SK-N-SH (cell line): ENCODE data around the gene XPOT. TPM values are rescaled to one million over a fixed set of nuclear protein-coding genes. Genes with fewer than 3 reads are reported as not detected.

ENCODE experiments used
- CTCF ChIA-PET: fragments of 300-600, 350-600 bp; formaldehyde crosslinking; extraction: SDS; loops from one replicate; lab custom pipeline; 2021; lab: Yijun Ruan, JAX
- POLR2A ChIA-PET: fragments of 350-600 bp; sonication (Branson Sonifier 250); formaldehyde crosslinking; extraction: SDS; loops from one replicate; lab custom pipeline; 2020; ENCODE audit warnings: antibody characterized with exemption, inconsistent platforms; lab: Yijun Ruan, JAX
- DNase-seq: peaks from one replicate; pipeline ENCODE4 v3.0.0; 2012
- H2AFZ ChIP-seq: fragments of 200-600 bp; sonication (generic); 2 replicates; pipeline ENCODE4 v1.8.1; 2016; ENCODE audit warnings: antibody characterized with exemption, mild to moderate bottlenecking, low read depth
- H3F3A ChIP-seq: fragments of 200-600 bp; sonication (generic); replicated peaks from 2 replicates; pipeline ENCODE3; 2016; ENCODE audit warnings: antibody characterized with exemption, mild to moderate bottlenecking; ENCODE audit not compliant: insufficient read depth
- H3K27ac ChIP-seq, 2 experiments: fragments of 200-500 bp in 1 of 2; fragments of 200-600 bp in 1 of 2; sonication (Bioruptor generic) in 1 of 2; sonication (generic), shearing (Covaris generic) in 1 of 2; 2 replicates each; pipeline versions ENCODE4 v1.5.1 to v1.6.1; 2014 to 2016; ENCODE audit warnings: low read depth in 2 of 2, inconsistent platforms in 1 of 2, low read length in 1 of 2, mild to moderate bottlenecking in 1 of 2, mixed read lengths in 1 of 2
- H3K27me3 ChIP-seq: fragments of 200-600 bp; sonication (generic), shearing (Covaris generic); 2 replicates; pipeline ENCODE4 v1.6.1; 2016; ENCODE audit warnings: mixed run types; ENCODE audit not compliant: insufficient read depth
- H3K36me3 ChIP-seq, 2 experiments: fragments of 200-500 bp in 1 of 2; fragments of 200-600 bp in 1 of 2; sonication (Bioruptor generic) in 1 of 2; sonication (generic) in 1 of 2; replicated peaks in 1 of 2; 2 replicates each; pipeline versions ENCODE3 to v1.5.1; 2014 to 2016; ENCODE audit warnings: low read length in 1 of 2, mild to moderate bottlenecking in 1 of 2; ENCODE audit not compliant: insufficient read depth in 2 of 2, control insufficient read depth in 1 of 2
- H3K4me1 ChIP-seq, 2 experiments: fragments of 200-500 bp in 1 of 2; fragments of 200-600 bp in 1 of 2; sonication (Bioruptor generic) in 1 of 2; sonication (generic), shearing (Covaris generic) in 1 of 2; 2 replicates each; pipeline versions ENCODE4 v1.5.1 to v1.6.1; 2014 to 2016; ENCODE audit warnings: low read depth in 1 of 2, low read length in 1 of 2, mixed run types in 1 of 2; ENCODE audit not compliant: insufficient read depth in 2 of 2, control insufficient read depth in 1 of 2
- H3K4me2 ChIP-seq: fragments of 200-600 bp; sonication (generic), shearing (Covaris generic); 2 replicates; pipeline ENCODE4 v1.6.1; 2017; ENCODE audit warnings: mixed run types
- H3K4me3 ChIP-seq, 2 experiments: fragments of 200-500 bp in 1 of 2; fragments of 200-600 bp in 1 of 2; sonication (Bioruptor generic) in 1 of 2; sonication (generic), shearing (Covaris generic) in 1 of 2; 2 replicates each; pipeline versions ENCODE4 v1.5.1 to v1.8.1; 2014 to 2016; ENCODE audit warnings: low read depth in 2 of 2, inconsistent platforms in 1 of 2, low read length in 1 of 2, mild to moderate bottlenecking in 1 of 2, mixed read lengths in 1 of 2, moderate library complexity in 1 of 2
- H3K79me2 ChIP-seq: fragments of 200-600 bp; sonication (generic); 2 replicates; pipeline ENCODE4 v1.8.1; 2017; ENCODE audit warnings: mild to moderate bottlenecking; ENCODE audit not compliant: insufficient read depth
- H3K9ac ChIP-seq: fragments of 200-600 bp; sonication (generic); 2 replicates; pipeline ENCODE4 v1.6.1; 2017; ENCODE audit warnings: mixed run types
- H3K9me2 ChIP-seq: fragments of 200-600 bp; sonication (generic); 2 replicates; pipeline ENCODE4 v1.6.1; 2017; ENCODE audit warnings: mixed run types
- H3K9me3 ChIP-seq: fragments of 200-600 bp; sonication (generic); 2 replicates; pipeline ENCODE4 v1.6.1; 2017; ENCODE audit warnings: mixed run types, mild to moderate bottlenecking, moderate library complexity
- H4K20me1 ChIP-seq: fragments of 200-600 bp; sonication (generic); 2 replicates; pipeline ENCODE4 v1.6.1; 2017; ENCODE audit warnings: mild to moderate bottlenecking, mixed run types; ENCODE audit not compliant: insufficient read depth
- ELF1 ChIP-seq: IDR thresholded peaks from 2 replicates; pipeline ENCODE4 v1.4.0; 2012
- FOXJ3 ChIP-seq: sonication (generic); formaldehyde crosslinking; IDR thresholded peaks from 2 replicates; pipeline ENCODE4 v1.5.1; 2020; ENCODE audit warnings: mild to moderate bottlenecking, missing genetic modification reagents
- FOXM1 ChIP-seq: IDR thresholded peaks from 2 replicates; pipeline ENCODE4 v1.4.0; 2012; ENCODE audit warnings: low read depth, mild to moderate bottlenecking
- GABPA ChIP-seq: IDR thresholded peaks from 2 replicates; pipeline ENCODE4 v1.4.0; 2012; ENCODE audit warnings: low read depth, mild to moderate bottlenecking
- IRF3 ChIP-seq: fragments of 150-350 bp; IDR thresholded peaks from 2 replicates; pipeline ENCODE4 v1.6.1; 2016; ENCODE audit warnings: mild to moderate bottlenecking, low read depth, low read length
- MEF2A ChIP-seq: IDR thresholded peaks from 2 replicates; pipeline ENCODE4 v1.4.0; 2012; ENCODE audit warnings: low read depth, borderline replicate concordance
- NFIC ChIP-seq: IDR thresholded peaks from 2 replicates; pipeline ENCODE4 v1.4.0; 2012; ENCODE audit warnings: borderline replicate concordance
- RCOR1 ChIP-seq: fragments of 150-350 bp; IDR thresholded peaks from 2 replicates; pipeline ENCODE4 v1.6.1; 2017; ENCODE audit warnings: antibody characterized with exemption, low read length
- RFX5 ChIP-seq: IDR thresholded peaks from 2 replicates; pipeline ENCODE4 v1.6.1; 2012; ENCODE audit warnings: mild to moderate bottlenecking, improper control_type of control experiment, low read length
- RXRA ChIP-seq: IDR thresholded peaks from 2 replicates; pipeline ENCODE4 v1.4.0; 2012; ENCODE audit warnings: low read depth, mild to moderate bottlenecking, borderline replicate concordance
- SIN3A ChIP-seq: IDR thresholded peaks from 2 replicates; pipeline ENCODE4 v1.6.1; 2012; ENCODE audit warnings: low read depth, mild to moderate bottlenecking, low read length, moderate library complexity, borderline replicate concordance
- TAF1 ChIP-seq: IDR thresholded peaks from 2 replicates; pipeline ENCODE4 v1.6.1; 2012; ENCODE audit warnings: low read depth, mild to moderate bottlenecking, low read length, moderate library complexity, borderline replicate concordance
- USF1 ChIP-seq: IDR thresholded peaks from 2 replicates; pipeline ENCODE4 v1.4.0; 2012; ENCODE audit warnings: low read depth, borderline replicate concordance
- WGBS: methylation state at CpG from one replicate; pipeline ENCODE4 v1.1.6; 2017; ENCODE audit warnings: low lambda C conversion rate; 5-methylcytosine and 5-hydroxymethylcytosine counted together
- polyA plus RNA-seq, 3 experiments: library from polyadenylated mRNA; depleted of rRNA; stranded (reverse); fragments of >200 nt; gene quantifications; 2 replicates each; pipeline ENCODE4 v1.2.3, GENCODE V29; 2012
- TF ChIP-seq, protein P1 (sequence below): IDR thresholded peaks from 2 replicates; pipeline ENCODE4 v1.4.0; 2012; ENCODE audit warnings: low read depth, borderline replicate concordance

XPOT gene
- polyA plus RNA-seq, 1 of the 3 experiments (the other 2 are of a cell fraction), result 25.6 TPM

- Histone ChIP-seq H3K27me3 (no peaks in the 10 kb centered on the region), H3K9me2 (no peaks in the 10 kb centered on the region), H3K27ac (no peak overlapping the region), H2AFZ (no peak overlapping the region), H3K9me3 (no peaks in the 10 kb centered on the region), H3K4me1 (peaks cover 11 to 20% of the 10 kb centered on the region in 2 experiments; a peak in 3 of 4 replicates), H3K9ac (no peak overlapping the region), H3K4me3 (no peak overlapping the region), H3K4me2 (no peak overlapping the region), H3K36me3 (peaks cover 21 to 27% of the 10 kb centered on the region in 2 experiments), H3F3A (peaks cover 14% of the 10 kb centered on the region), H4K20me1 (peaks cover 14% of the 10 kb centered on the region; the same call in 1 of the 2 replicates), H3K79me2 (peaks cover 94% of the 10 kb centered on the region)
- 89% methylated on average over 1 of the region's 1 CpG for WGBS
- TF ChIP-seq FOXJ3, result no peak
- no peak for TF ChIP-seq RFX5
- no peak for TF ChIP-seq IRF3
- no peak for TF ChIP-seq TAF1
- TF ChIP-seq USF1, result no peak
- ChIA-PET CTCF (interaction anchor here (0.9 to 1.8 kb wide), 2 partner anchors 94 to 241 kb away, joined by 3 to 4 read pairs; no protein-coding TSS in a partner anchor), POLR2A (no interaction called here)
- no peak for DNase-seq
Measured at GRCh38 chr12:64455506-64455905, 51.3 kb downstream of the XPOT start.

DNA sequence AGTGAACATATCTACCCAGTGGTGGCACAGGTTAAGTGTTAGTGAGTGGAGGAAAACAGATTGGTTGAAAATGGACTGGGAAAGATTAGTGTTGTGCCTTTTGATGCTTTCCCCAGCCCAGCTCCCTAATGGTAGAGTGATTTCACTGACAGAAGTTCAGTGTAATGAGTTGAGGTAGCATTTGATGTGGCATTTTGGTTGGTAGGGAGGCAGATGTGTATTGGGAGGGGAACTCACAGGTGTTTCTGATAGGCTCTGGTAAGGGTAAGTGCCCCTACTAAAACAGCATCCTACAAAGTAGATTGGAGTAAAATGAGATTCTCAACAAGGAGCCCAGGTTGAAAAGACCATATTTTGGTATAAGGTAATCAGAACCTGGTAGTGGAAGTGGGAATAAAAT, 51.9 kb downstream of the XPOT start:
- no peak for DNase-seq
- CTCF ChIA-PET, result no interaction called here
- H3K27ac ChIP-seq, result no peak overlapping the region

GRCh38 chr12:64457032-64457431, 52.8 kb downstream of the XPOT start:
- Histone ChIP-seq H3K27ac (no peak overlapping the region), H3K4me2 (no peak overlapping the region)

More for the DNA sequence above, 51.9 kb downstream of the XPOT start:
- TF ChIP-seq RCOR1 (no peak), GABPA (no peak)
- TF ChIP-seq, all 33 proteins: peak for 0
- peaks cover 14% of the 10 kb centered on the region; the same call in 1 of the 2 replicates for H4K20me1 ChIP-seq
- no peaks in the 10 kb centered on the region for H3K9me3 ChIP-seq
- H3K4me1 ChIP-seq, result peaks cover 10 to 19% of the 10 kb centered on the region in 2 experiments; a peak in 3 of 4 replicates
- POLR2A ChIA-PET, result no interaction called here
- no peaks in the 10 kb centered on the region for H3K9me2 ChIP-seq
- H3K9ac ChIP-seq, result no peak overlapping the region
- no peaks in the 10 kb centered on the region for H3K27me3 ChIP-seq
- no peak overlapping the region for H3K4me2 ChIP-seq
- no peak overlapping the region for H3K4me3 ChIP-seq
- peaks cover 19 to 29% of the 10 kb centered on the region in 2 experiments for H3K36me3 ChIP-seq
- H2AFZ ChIP-seq, result no peak overlapping the region
- peaks cover 88% of the 10 kb centered on the region for H3K79me2 ChIP-seq
- H3F3A ChIP-seq, result peaks cover 11% of the 10 kb centered on the region

More at GRCh38 chr12:64457032-64457431, 52.8 kb downstream of the XPOT start:
- Histone ChIP-seq H3K79me2 (peaks cover 90% of the 10 kb centered on the region), H3K9ac (no peak overlapping the region), H3K4me3 (no peak overlapping the region), H3K9me2 (no peaks in the 10 kb centered on the region), H3F3A (peaks cover 14% of the 10 kb centered on the region), H4K20me1 (peaks cover 14% of the 10 kb centered on the region; the same call in 1 of the 2 replicates), H3K4me1 (peaks cover 7 to 23% of the 10 kb centered on the region in 2 experiments; a peak in 3 of 4 replicates), H2AFZ (no peak overlapping the region), H3K27me3 (no peaks in the 10 kb centered on the region), H3K9me3 (no peaks in the 10 kb centered on the region), H3K36me3 (peaks cover 24 to 29% of the 10 kb centered on the region in 2 experiments)
- ChIA-PET POLR2A (no interaction called here), CTCF (interaction anchor here (0.7 to 1.2 kb wide), 3 partner anchors 65 to 1697 kb away, joined by 3 to 4 read pairs (median 3); no protein-coding TSS in a partner anchor)
- 70% methylated on average over 6 of the region's 6 CpGs for WGBS
- TF ChIP-seq FOXM1 (no peak), ELF1 (no peak), MEF2A (no peak), RXRA (no peak), SIN3A (no peak), NFIC (no peak)
- TF ChIP-seq, protein P1, sequence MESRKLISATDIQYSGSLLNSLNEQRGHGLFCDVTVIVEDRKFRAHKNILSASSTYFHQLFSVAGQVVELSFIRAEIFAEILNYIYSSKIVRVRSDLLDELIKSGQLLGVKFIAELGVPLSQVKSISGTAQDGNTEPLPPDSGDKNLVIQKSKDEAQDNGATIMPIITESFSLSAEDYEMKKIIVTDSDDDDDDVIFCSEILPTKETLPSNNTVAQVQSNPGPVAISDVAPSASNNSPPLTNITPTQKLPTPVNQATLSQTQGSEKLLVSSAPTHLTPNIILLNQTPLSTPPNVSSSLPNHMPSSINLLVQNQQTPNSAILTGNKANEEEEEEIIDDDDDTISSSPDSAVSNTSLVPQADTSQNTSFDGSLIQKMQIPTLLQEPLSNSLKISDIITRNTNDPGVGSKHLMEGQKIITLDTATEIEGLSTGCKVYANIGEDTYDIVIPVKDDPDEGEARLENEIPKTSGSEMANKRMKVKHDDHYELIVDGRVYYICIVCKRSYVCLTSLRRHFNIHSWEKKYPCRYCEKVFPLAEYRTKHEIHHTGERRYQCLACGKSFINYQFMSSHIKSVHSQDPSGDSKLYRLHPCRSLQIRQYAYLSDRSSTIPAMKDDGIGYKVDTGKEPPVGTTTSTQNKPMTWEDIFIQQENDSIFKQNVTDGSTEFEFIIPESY, result no peak
- DNase-seq, result no peak
